GM21390 (cell line): Measurements from ENCODE around the gene OR2A14.
"Not testable (repeated sequence)": the region's sequence is repeated elsewhere in the genome, so short reads cannot be mapped to it uniquely, and the experiment has no call there.

Source experiments
- ATAC-seq: cut with Tn5 transposase; IDR thresholded peaks from one replicate; pipeline ENCODE4 v1.9.1; 2021; ENCODE audit not compliant: unreplicated experiment

OR2A14 gene

GRCh38 chr7:144148224-144148827 lies 25.4 kb downstream of the OR2A14 start:
- no peak for ATAC-seq

GRCh38 chr7:144158861-144159260 lies 35.9 kb downstream of the OR2A14 start:
- no peak for ATAC-seq

GRCh38 chr7:144164784-144165183 lies 41.8 kb downstream of the OR2A14 start:
- ATAC-seq = no peak

- ATAC-seq = not testable (repeated sequence)
Measured at GRCh38 chr7:144171594-144172350, 48.8 kb downstream of the OR2A14 start.

GRCh38 chr7:144174613-144175012 lies 51.6 kb downstream of the OR2A14 start:
- no peak for ATAC-seq

GRCh38 chr7:144178380-144179164 lies 55.6 kb downstream of the OR2A14 start:
- ATAC-seq = peak; percentile 96

- peak; percentile 31 for ATAC-seq
Measured at GRCh38 chr7:144179165-144179479, 56.1 kb downstream of the OR2A14 start.
